Adrenal gland (tissue), 19 donors: Measurements from ENCODE around the gene PPP1R17. TPM values are rescaled to one million over a fixed set of nuclear protein-coding genes. Genes with fewer than 3 reads are reported as not detected.

Source experiments
- DNase-seq, 7 donors: peaks; one replicate each; pipeline ENCODE4 v3.0.0-alpha.2; 2019 to 2020
- H3K27ac ChIP-seq, 5 donors: fragments of 200-600 bp; sonication (generic) in 4 of 5; 1 replicate in 3 of 5; 2 replicates in 2 of 5; pipeline versions ENCODE4 v1.5.1 to v1.8.0; 2016 to 2020; ENCODE audit warnings: mild to moderate bottlenecking in 1 of 5
- H3K27me3 ChIP-seq: fragments of 200-600 bp; 2 replicates; pipeline ENCODE4 v1.8.0; 2021
- H3K36me3 ChIP-seq, 2 donors: fragments of 200-600 bp; replicated peaks in 1 of 2; 1 replicate in 1 of 2; 2 replicates in 1 of 2; pipeline versions ENCODE4 v1.5.1 to v1.8.0; 2018 to 2022
- H3K4me1 ChIP-seq, 2 donors: fragments of 200-600 bp; replicated peaks in 1 of 2; 1 replicate in 1 of 2; 2 replicates in 1 of 2; pipeline versions ENCODE4 v1.5.1 to v1.8.0; 2018 to 2021
- H3K4me3 ChIP-seq, 4 donors: fragments of 200-600 bp; sonication (generic) in 3 of 4; one replicate each; pipeline ENCODE4 v1.5.1; 2016 to 2018
- H3K9me3 ChIP-seq, 3 donors: fragments of 200-600 bp; sonication (generic) in 1 of 3; replicated peaks in 1 of 3; 1 replicate in 2 of 3; 2 replicates in 1 of 3; pipeline versions ENCODE4 v1.5.1 to v1.8.0; 2016 to 2021
- CTCF ChIP-seq, 6 experiments: fragments of 450-650 bp in 4 of 6; fragments of 200-600 bp in 2 of 6; sonication (generic) in 1 of 6; IDR thresholded peaks; 1 replicate in 5 of 6; 2 replicates in 1 of 6; pipeline versions ENCODE4 v1.5.1 to v1.8.0; 2016 to 2021; ENCODE audit warnings: antibody characterized with exemption in 6 of 6, mild to moderate bottlenecking in 2 of 6, moderate library complexity in 1 of 6
- POLR2A ChIP-seq, 2 donors: fragments of 450-650 bp; IDR thresholded peaks; one replicate each; pipeline ENCODE4 v1.6.1; 2017; ENCODE audit warnings: antibody characterized with exemption in 2 of 2, mild to moderate bottlenecking in 2 of 2, moderate library complexity in 1 of 2
- WGBS, 4 donors: extraction: QIAGEN DNeasy Blood & Tissue Kit in 2 of 4; methylation state at CpG; one replicate each; pipeline versions ENCODE4 v1.1.5 to v1.1.7; 2013 to 2017; 5-methylcytosine and 5-hydroxymethylcytosine counted together
- intact Hi-C, 2 donors: fragments of 100-400 bp; cut with DNase I; formaldehyde crosslinking; loops; one replicate each; pipeline versions ENCODE4 v1.14.1 to v1.15.0; 2022 to 2023
- long read RNA-seq, 10 donors: library from polyadenylated mRNA in 3 of 10; unstranded in 2 of 10; stranded (forward) in 1 of 10; transcript quantifications; one replicate each; pipeline ENCODE4 v2.0.0 and lab custom pipeline, GENCODE V29; 2021 to 2026
- polyA plus RNA-seq, 3 donors: library from polyadenylated mRNA; stranded (reverse); fragments of 200-250 nt in 2 of 3; fragments of 350-450 nt in 1 of 3; fragmentation: Illumina TruSeq in 1 of 3; extraction: RNeasy Lipid Tissue Mini Kit (QIAGEN cat#74804) in 1 of 3; gene quantifications; one replicate each; pipeline ENCODE4 v1.2.3, GENCODE V29; 2013 to 2014
- total RNA-seq, 9 donors: library from RNA; depleted of rRNA in 4 of 9; stranded (reverse); fragments of >200 nt in 4 of 9; fragments of 120-200 nt in 1 of 9; fragmentation: NEBNext Ultra II Directional in 1 of 9; extraction: Animal tissue kit (Norgen Biotek cat#: 25700) in 1 of 9; gene quantifications; one replicate each; pipeline versions ENCODE4 v1.1.0 to v1.2.4, GENCODE V29; 2013 to 2023
- donor health status: healthy with polysubstance abuse.
- donor health status: Bipolar disorder and iron deficiency.
- donor health status: DM: yes; HTN: yes; CAD: no.
- donor health status: DM: no; HTN: no; CAD: no.
- donor health status: DM: no; HTN: no; CAD: no.
- donor health status: DM: yes; HTN: yes; CAD: no.

Gene PPP1R17
- total RNA-seq, result 1 to 10 TPM in 2 of 9 donors, under 1 TPM in 4, not detected in 3; 0.14 to 2.7 (median 0.32) TPM
- polyA plus RNA-seq, result 1 to 10 TPM in 2 of 3 donors, under 1 TPM in 1; 0.20 to 6.2 (median 1.2) TPM
- long read RNA-seq, donor 1, result 0 reads
- long read RNA-seq, donor 2, result 0 reads
- long read RNA-seq, donor 3, result 0 reads
- long read RNA-seq, donor 4, result 0 reads
- long read RNA-seq, donor 5, result 0 reads
- long read RNA-seq, donor 6, partial matches to known transcripts, result 0 of 3 reads
- long read RNA-seq, donor 6, other reads (novel, unspliced or antisense), result 0 of 3 reads
- long read RNA-seq, donor 7, result 0 reads
- long read RNA-seq, donor 8, result 0 reads
- long read RNA-seq, donor 9, result 0 reads
- long read RNA-seq, donor 10, result 0 reads

GRCh38 chr7:31687024-31687748, at the start of gene PPP1R17:
TSS of gene PPP1R17 (plus strand) at chr7:31687215. CDS start at chr7:31692442, 5,227 bp downstream.
- Histone ChIP-seq H3K27me3 (no peaks in the 10 kb centered on the region), H3K4me3 (no peak within 1 kb of the TSS), H3K36me3 (no peaks in the 10 kb centered on the region), H3K27ac (no peak within 1 kb of the TSS), H3K4me1 (no peaks in the 10 kb centered on the region), H3K9me3 (no peaks in the 10 kb centered on the region)
- 59 to 70% (median 63%) methylated on average over 14 of the region's 14 CpGs for WGBS, 4 donors
- peak in 2 of 7 donors; percentile 19 to 82 for DNase-seq
- TF ChIP-seq CTCF (IDR thresholded peaks at IDR 0.05) (no peak), POLR2A (IDR thresholded peaks at IDR 0.05) (no peak)
- intact Hi-C loops, result no loop called here

GRCh38 chr7:31640381-31640780, 46.6 kb upstream of the PPP1R17 start:
- H3K4me3 ChIP-seq, result no peak overlapping the region
- TF ChIP-seq CTCF (IDR thresholded peaks at IDR 0.05), result no peak
- no peak for TF ChIP-seq POLR2A (IDR thresholded peaks at IDR 0.05)
- no peaks in the 10 kb centered on the region for H3K9me3 ChIP-seq
- no peak overlapping the region for H3K27ac ChIP-seq
- WGBS, 4 donors, result 56 to 72% (median 66%) methylated on average over 3 of the region's 3 CpGs
- H3K4me1 ChIP-seq, result no peaks in the 10 kb centered on the region
- H3K27me3 ChIP-seq, result no peaks in the 10 kb centered on the region
- DNase-seq, result no peak
- no peaks in the 10 kb centered on the region for H3K36me3 ChIP-seq
- intact Hi-C loops, result no loop called here

- intact Hi-C loops, result no loop called here
- Histone ChIP-seq H3K36me3 (no peaks in the 10 kb centered on the region), H3K4me1 (no peaks in the 10 kb centered on the region), H3K9me3 (no peaks in the 10 kb centered on the region), H3K27me3 (no peaks in the 10 kb centered on the region), H3K4me3 (no peak overlapping the region), H3K27ac (no peak overlapping the region)
- DNase-seq, result no peak
- no peak for TF ChIP-seq CTCF (IDR thresholded peaks at IDR 0.05)
- no peak for TF ChIP-seq POLR2A (IDR thresholded peaks at IDR 0.05)
- 58 to 64% (median 61%) methylated on average over 4 to 5 of the region's 5 CpGs for WGBS, 4 donors
These were observed 44.3 kb upstream of the PPP1R17 start for GRCh38 chr7:31642681-31643115.

- H3K27me3 ChIP-seq, result no peaks in the 10 kb centered on the region
- no peak for TF ChIP-seq CTCF (IDR thresholded peaks at IDR 0.05)
- no peak for TF ChIP-seq POLR2A (IDR thresholded peaks at IDR 0.05)
- no peak overlapping the region for H3K4me3 ChIP-seq
- no peak for DNase-seq
- no peaks in the 10 kb centered on the region for H3K9me3 ChIP-seq
- intact Hi-C loops, result loop anchor here in 1 of 2 donors (5.0 kb wide), 2 partner anchors 55 to 90 kb away; no protein-coding TSS in a partner anchor
- no peaks in the 10 kb centered on the region for H3K36me3 ChIP-seq
- H3K4me1 ChIP-seq, result no peaks in the 10 kb centered on the region
- H3K27ac ChIP-seq, result no peak overlapping the region
- WGBS, 4 donors, result 79 to 87% (median 82%) methylated on average over 4 of the region's 4 CpGs
These were observed 40.1 kb upstream of the PPP1R17 start for GRCh38 chr7:31646942-31647341.
